DOHH2 (cell line): ENCODE measurements around the gene CCDC32.
A peak's percentile ranks its signal among the peaks of the same experiment; 100 is the strongest.

Experiments used
- H3F3A ChIP-seq: fragments of 200-600 bp; sonication (generic), shearing (Covaris generic); 2 replicates; pipeline ENCODE4 v1.6.0; 2016; ENCODE audit warnings: antibody characterized with exemption, mild to moderate bottlenecking; ENCODE audit not compliant: control insufficient read depth, insufficient read depth
- H3K27ac ChIP-seq: fragments of 200-600 bp; sonication (generic); 2 replicates; pipeline ENCODE4 v1.5.1; 2014; ENCODE audit warnings: low read depth, mild to moderate bottlenecking, low read length, moderate library complexity
- H3K27me3 ChIP-seq: fragments of 200-600 bp; sonication (generic); 2 replicates; pipeline ENCODE4 v1.6.1; 2014; ENCODE audit warnings: mild to moderate bottlenecking, low read length, mixed read lengths; ENCODE audit not compliant: control insufficient read depth
- H3K36me3 ChIP-seq: fragments of 200-600 bp; sonication (generic); 2 replicates; pipeline ENCODE4 v1.6.1; 2014; ENCODE audit warnings: mild to moderate bottlenecking, low read length, moderate library complexity, mixed read lengths; ENCODE audit not compliant: control insufficient read depth
- H3K4me1 ChIP-seq: fragments of 200-600 bp; sonication (generic); 2 replicates; pipeline ENCODE4 v1.6.1; 2014; ENCODE audit warnings: mild to moderate bottlenecking, low read length, mixed read lengths; ENCODE audit not compliant: control insufficient read depth
- H3K4me2 ChIP-seq: fragments of 200-600 bp; sonication (generic); 2 replicates; pipeline ENCODE4 v1.6.0; 2014; ENCODE audit warnings: mild to moderate bottlenecking, low read length, moderate library complexity
- H3K4me3 ChIP-seq: fragments of 200-600 bp; sonication (generic); 2 replicates; pipeline ENCODE4 v1.5.1; 2014; ENCODE audit warnings: mild to moderate bottlenecking, low read length, mixed read lengths
- H3K79me2 ChIP-seq: fragments of 200-600 bp; sonication (generic); 2 replicates; pipeline ENCODE4 v1.6.1; 2014; ENCODE audit warnings: mild to moderate bottlenecking, low read length, mixed read lengths; ENCODE audit not compliant: control insufficient read depth
- H3K9me2 ChIP-seq: fragments of 200-600 bp; sonication (generic); replicated peaks from 2 replicates; pipeline ENCODE4 v1.6.1; 2014; ENCODE audit warnings: mild to moderate bottlenecking, low read length, mixed read lengths; ENCODE audit not compliant: control insufficient read depth
- H3K9me3 ChIP-seq: fragments of 200-600 bp; sonication (generic); 2 replicates; pipeline ENCODE4 v1.6.1; 2014; ENCODE audit warnings: antibody characterized with exemption, low read length, mixed read lengths; ENCODE audit not compliant: control insufficient read depth, insufficient read depth
- H4K20me1 ChIP-seq: fragments of 200-600 bp; sonication (generic); 2 replicates; pipeline ENCODE4 v1.6.0; 2014; ENCODE audit warnings: low read depth, mild to moderate bottlenecking, antibody characterized with exemption, low read length, moderate library complexity; ENCODE audit not compliant: control insufficient read depth, insufficient read depth
- EZH2phosphoT487 ChIP-seq: fragments of 200-600 bp; sonication (generic); IDR thresholded peaks from 2 replicates; pipeline ENCODE4 v1.6.1; 2017; ENCODE audit warnings: borderline replicate concordance, mild to moderate bottlenecking, antibody characterized with exemption, low read length, moderate library complexity, mixed read lengths
- TF ChIP-seq, protein P1 (sequence below): fragments of 200-600 bp; sonication (generic); IDR thresholded peaks from one replicate; pipeline ENCODE4 v1.5.1; 2014; ENCODE audit warnings: antibody characterized with exemption, mild to moderate bottlenecking, low read depth, low read length; ENCODE audit not compliant: poor library complexity, severe bottlenecking

Gene CCDC32

DNA sequence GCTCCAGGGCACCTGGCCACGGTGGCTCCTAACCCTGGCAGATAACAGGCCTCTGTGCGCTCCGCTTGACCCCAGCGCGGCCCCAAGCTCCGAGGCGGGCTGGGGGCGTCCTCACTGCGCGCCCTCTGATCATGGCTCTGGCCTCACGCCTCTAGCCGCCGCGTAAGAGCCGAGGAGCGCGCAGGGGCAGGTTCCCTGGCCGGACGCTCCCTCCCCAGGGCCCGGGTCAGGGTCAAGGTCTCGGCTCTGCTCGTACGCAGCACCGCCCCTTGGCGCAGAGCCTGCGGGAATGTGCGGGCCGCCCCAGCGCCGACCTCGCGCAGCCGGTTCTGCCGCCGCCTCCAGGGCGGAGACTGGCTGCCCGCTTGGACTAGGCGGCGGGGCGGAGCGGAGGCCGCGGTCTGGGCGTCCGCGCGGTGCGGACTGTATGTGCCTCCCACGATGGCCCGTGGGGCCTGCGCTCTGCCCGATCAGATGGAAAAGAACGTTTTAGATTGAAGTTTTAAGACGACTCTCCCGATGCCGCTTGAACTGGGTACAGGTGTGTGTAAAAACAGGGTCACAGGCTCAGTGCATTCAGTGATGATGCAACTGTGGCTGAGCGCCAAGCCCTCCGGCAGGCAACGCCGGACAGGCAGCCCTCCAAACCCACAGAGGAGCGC lies 53.2 kb downstream of the CCDC32 start:
- H3K4me2 ChIP-seq: peak overlapping the region; percentile 73
- peak overlapping the region; percentile 55 for H3K4me3 ChIP-seq
- no peaks in the 10 kb centered on the region for H4K20me1 ChIP-seq
- H3K4me1 ChIP-seq: peaks cover 21% of the 10 kb centered on the region
- TF ChIP-seq, protein P1, sequence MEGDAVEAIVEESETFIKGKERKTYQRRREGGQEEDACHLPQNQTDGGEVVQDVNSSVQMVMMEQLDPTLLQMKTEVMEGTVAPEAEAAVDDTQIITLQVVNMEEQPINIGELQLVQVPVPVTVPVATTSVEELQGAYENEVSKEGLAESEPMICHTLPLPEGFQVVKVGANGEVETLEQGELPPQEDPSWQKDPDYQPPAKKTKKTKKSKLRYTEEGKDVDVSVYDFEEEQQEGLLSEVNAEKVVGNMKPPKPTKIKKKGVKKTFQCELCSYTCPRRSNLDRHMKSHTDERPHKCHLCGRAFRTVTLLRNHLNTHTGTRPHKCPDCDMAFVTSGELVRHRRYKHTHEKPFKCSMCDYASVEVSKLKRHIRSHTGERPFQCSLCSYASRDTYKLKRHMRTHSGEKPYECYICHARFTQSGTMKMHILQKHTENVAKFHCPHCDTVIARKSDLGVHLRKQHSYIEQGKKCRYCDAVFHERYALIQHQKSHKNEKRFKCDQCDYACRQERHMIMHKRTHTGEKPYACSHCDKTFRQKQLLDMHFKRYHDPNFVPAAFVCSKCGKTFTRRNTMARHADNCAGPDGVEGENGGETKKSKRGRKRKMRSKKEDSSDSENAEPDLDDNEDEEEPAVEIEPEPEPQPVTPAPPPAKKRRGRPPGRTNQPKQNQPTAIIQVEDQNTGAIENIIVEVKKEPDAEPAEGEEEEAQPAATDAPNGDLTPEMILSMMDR: no peak
- no peak for TF ChIP-seq EZH2phosphoT487
- H3K79me2 ChIP-seq: no peaks in the 10 kb centered on the region
- no peak overlapping the region for H3K27ac ChIP-seq
- no peaks in the 10 kb centered on the region for H3K9me2 ChIP-seq
- H3K9me3 ChIP-seq: no peaks in the 10 kb centered on the region
- H3K36me3 ChIP-seq: no peaks in the 10 kb centered on the region
- H3K27me3 ChIP-seq: peaks cover 60% of the 10 kb centered on the region
- H3F3A ChIP-seq: no peaks in the 10 kb centered on the region

DNA sequence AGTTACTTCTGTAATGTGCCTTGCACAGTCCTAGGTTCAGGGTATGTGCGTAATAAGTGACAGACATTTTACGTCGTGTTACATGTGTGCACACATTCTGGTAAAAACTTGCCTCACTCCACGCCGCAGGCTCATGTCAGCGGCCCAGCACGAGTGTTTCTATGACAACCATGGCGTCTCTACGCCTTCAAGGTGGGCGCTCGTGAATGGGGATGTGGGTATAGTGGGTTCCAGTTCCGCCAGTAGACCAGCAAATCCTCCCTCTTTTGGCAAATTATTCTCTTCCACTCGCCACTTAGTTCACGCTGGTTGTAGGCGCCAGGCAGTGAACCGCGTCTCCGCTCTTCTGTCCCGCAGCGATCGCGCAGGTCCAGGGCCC lies 53.8 kb downstream of the CCDC32 start:
- Histone ChIP-seq H3K9me2 (no peaks in the 10 kb centered on the region), H3K27me3 (peaks cover 65% of the 10 kb centered on the region), H3K36me3 (no peaks in the 10 kb centered on the region), H4K20me1 (no peaks in the 10 kb centered on the region), H3K4me1 (peaks cover 21% of the 10 kb centered on the region), H3K79me2 (no peaks in the 10 kb centered on the region), H3F3A (no peaks in the 10 kb centered on the region), H3K27ac (no peak overlapping the region), H3K4me3 (peak overlapping the region; percentile 55), H3K9me3 (no peaks in the 10 kb centered on the region), H3K4me2 (peak overlapping the region; percentile 73)
- TF ChIP-seq, protein P1: no peak
- TF ChIP-seq EZH2phosphoT487: no peak

DNA sequence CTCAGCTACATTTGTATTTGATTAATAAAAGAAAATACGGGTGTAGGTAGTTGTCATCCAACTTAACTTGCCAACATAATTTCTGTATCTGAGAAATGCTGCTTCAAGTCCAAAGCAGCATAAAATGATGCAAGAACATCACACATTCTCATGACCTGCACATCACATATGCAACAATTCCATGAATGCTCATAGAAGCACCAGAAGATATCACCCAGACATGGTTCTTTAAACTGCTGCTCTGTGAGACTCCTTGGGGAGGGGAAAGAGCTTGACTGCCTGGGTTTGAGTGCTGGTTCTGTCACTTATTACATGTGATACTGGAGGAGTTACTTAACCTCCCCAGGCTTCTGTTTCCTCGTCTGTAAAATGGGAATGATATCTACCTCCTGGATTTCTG lies 54.6 kb downstream of the CCDC32 start:
- no peak overlapping the region for H3K4me2 ChIP-seq
- no peaks in the 10 kb centered on the region for H3K9me2 ChIP-seq
- H3K4me1 ChIP-seq: peaks cover 21% of the 10 kb centered on the region
- no peak overlapping the region for H3K4me3 ChIP-seq
- TF ChIP-seq EZH2phosphoT487: no peak
- TF ChIP-seq, protein P1: no peak
- H3K27me3 ChIP-seq: peaks cover 63% of the 10 kb centered on the region
- no peaks in the 10 kb centered on the region for H3F3A ChIP-seq
- H4K20me1 ChIP-seq: no peaks in the 10 kb centered on the region
- no peaks in the 10 kb centered on the region for H3K79me2 ChIP-seq
- no peaks in the 10 kb centered on the region for H3K36me3 ChIP-seq
- H3K9me3 ChIP-seq: no peaks in the 10 kb centered on the region
- no peak overlapping the region for H3K27ac ChIP-seq
